Measurements from ENCODE around the gene KLF15. TPM values are rescaled to one million over a fixed set of nuclear protein-coding genes. Genes with fewer than 3 reads are reported as not detected.
"Not testable (repeated sequence)": the region's sequence is repeated elsewhere in the genome, so short reads cannot be mapped to it uniquely, and the experiment has no call there.

Gene KLF15
- total RNA-seq, 1 donor from 2014 or later: 0.67 TPM

- TF ChIP-seq, protein P1, sequence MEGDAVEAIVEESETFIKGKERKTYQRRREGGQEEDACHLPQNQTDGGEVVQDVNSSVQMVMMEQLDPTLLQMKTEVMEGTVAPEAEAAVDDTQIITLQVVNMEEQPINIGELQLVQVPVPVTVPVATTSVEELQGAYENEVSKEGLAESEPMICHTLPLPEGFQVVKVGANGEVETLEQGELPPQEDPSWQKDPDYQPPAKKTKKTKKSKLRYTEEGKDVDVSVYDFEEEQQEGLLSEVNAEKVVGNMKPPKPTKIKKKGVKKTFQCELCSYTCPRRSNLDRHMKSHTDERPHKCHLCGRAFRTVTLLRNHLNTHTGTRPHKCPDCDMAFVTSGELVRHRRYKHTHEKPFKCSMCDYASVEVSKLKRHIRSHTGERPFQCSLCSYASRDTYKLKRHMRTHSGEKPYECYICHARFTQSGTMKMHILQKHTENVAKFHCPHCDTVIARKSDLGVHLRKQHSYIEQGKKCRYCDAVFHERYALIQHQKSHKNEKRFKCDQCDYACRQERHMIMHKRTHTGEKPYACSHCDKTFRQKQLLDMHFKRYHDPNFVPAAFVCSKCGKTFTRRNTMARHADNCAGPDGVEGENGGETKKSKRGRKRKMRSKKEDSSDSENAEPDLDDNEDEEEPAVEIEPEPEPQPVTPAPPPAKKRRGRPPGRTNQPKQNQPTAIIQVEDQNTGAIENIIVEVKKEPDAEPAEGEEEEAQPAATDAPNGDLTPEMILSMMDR (IDR thresholded peaks at IDR 0.05; ENCODE audit: insufficient read depth, low read length, poor library complexity, severe bottlenecking): no peak
- Histone ChIP-seq H3K4me3 (ENCODE audit: low read depth, low read length) (no peak overlapping the region), H3K27me3 (ENCODE audit: control insufficient read depth, insufficient read depth, low read length) (no peaks in the 10 kb centered on the region), H3K36me3 (ENCODE audit: control insufficient read depth, insufficient read depth, low read length) (no peaks in the 10 kb centered on the region)
- DNase-seq (ENCODE audit: low read depth): no peak
Measured at GRCh38 chr3:126338790-126339288, 18.4 kb downstream of the KLF15 start.

GRCh38 chr3:126337980-126338651 is 19.1 kb downstream of the KLF15 start:
- TF ChIP-seq, protein P1 (IDR thresholded peaks at IDR 0.05; ENCODE audit: insufficient read depth, low read length, poor library complexity, severe bottlenecking): no peak
- no peaks in the 10 kb centered on the region for H3K27me3 ChIP-seq (ENCODE audit: control insufficient read depth, insufficient read depth, low read length)

DNA sequence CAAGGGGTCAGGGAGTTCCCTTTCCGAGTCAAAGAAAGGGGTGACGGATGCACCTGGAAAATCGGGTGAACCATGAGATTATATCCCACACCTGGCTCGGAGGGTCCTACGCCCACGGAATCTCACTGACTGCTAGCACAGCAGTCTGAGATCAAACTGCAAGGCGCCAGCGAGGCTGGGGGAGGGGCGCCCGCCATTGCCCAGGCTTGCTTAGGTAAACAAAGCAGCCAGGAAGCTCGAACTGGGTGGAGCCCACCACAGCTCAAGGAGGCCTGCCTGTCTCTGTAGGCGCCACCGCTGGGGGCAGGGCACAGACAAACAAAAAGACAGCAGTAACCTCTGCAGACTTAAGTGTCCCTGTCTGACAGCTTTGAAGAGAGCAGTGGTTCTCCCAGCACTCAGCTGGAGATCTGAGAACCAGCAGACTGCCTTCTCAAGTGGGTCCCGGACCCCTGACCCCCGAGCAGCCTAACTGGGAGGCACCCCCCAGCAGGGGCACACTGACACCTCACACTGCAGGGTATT is 25.3 kb downstream of the KLF15 start:
- DNase-seq (ENCODE audit: low read depth); H3K36me3 ChIP-seq (ENCODE audit: control insufficient read depth, insufficient read depth, low read length); H3K27me3 ChIP-seq (ENCODE audit: control insufficient read depth, insufficient read depth, low read length); H3K4me3 ChIP-seq (ENCODE audit: low read depth, low read length): not testable (repeated sequence)

More at GRCh38 chr3:126337980-126338651, 19.1 kb downstream of the KLF15 start:
- Histone ChIP-seq H3K4me3 (ENCODE audit: low read depth, low read length) (no peak overlapping the region), H3K36me3 (ENCODE audit: control insufficient read depth, insufficient read depth, low read length) (no peaks in the 10 kb centered on the region)
- no peak for DNase-seq (ENCODE audit: low read depth)

- no peak overlapping the region for H3K4me3 ChIP-seq (ENCODE audit: low read depth, low read length)
- H3K36me3 ChIP-seq (ENCODE audit: control insufficient read depth, insufficient read depth, low read length): no peaks in the 10 kb centered on the region
- no peaks in the 10 kb centered on the region for H3K27me3 ChIP-seq (ENCODE audit: control insufficient read depth, insufficient read depth, low read length)
- TF ChIP-seq, protein P1 (IDR thresholded peaks at IDR 0.05; ENCODE audit: insufficient read depth, low read length, poor library complexity, severe bottlenecking): no peak
- no peak for DNase-seq (ENCODE audit: low read depth)
Measured at GRCh38 chr3:126329927-126330725, 27.1 kb downstream of the KLF15 start.

DNA sequence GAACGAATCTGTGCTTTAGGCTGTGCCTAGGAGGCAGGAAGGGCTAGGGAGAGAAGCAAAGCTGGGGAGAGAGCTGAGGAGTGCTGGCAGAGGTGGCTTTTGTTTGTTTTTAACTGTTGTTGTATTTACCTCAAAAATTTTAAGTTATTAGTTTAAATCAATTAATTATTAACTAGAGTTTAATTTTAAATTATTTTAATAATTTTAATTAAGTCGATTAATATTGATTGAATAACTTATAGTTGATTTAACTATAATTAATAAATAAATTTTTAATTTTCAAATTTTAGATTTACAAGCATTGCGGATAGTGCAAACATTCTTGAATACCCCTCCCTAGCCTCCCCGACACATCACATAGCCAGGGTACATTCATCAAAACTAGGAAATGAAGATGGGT is 30.6 kb downstream of the KLF15 start:
- DNase-seq (ENCODE audit: low read depth): no peak
- Histone ChIP-seq H3K36me3 (ENCODE audit: control insufficient read depth, insufficient read depth, low read length) (no peaks in the 10 kb centered on the region), H3K27me3 (ENCODE audit: control insufficient read depth, insufficient read depth, low read length) (no peaks in the 10 kb centered on the region), H3K4me3 (ENCODE audit: low read depth, low read length) (no peak overlapping the region)
- TF ChIP-seq, protein P1 (IDR thresholded peaks at IDR 0.05; ENCODE audit: insufficient read depth, low read length, poor library complexity, severe bottlenecking): no peak

All from kidney epithelial cell (primary cell).